HEK293 (cell line): ENCODE measurements around the gene PTPRG.

Experiments used
- CTCF ChIP-seq: fragments of 450-650 bp; formaldehyde crosslinking; IDR thresholded peaks from 2 replicates; pipeline ENCODE4 v1.5.1; 2016; ENCODE audit warnings: missing biosample characterization, missing genetic modification characterization
- KLF1 ChIP-seq: fragments of 450-650 bp; formaldehyde crosslinking; IDR thresholded peaks from 2 replicates; pipeline ENCODE4 v1.5.1; 2016; ENCODE audit warnings: missing biosample characterization, missing genetic modification characterization
- TRIM28 ChIP-seq: IDR thresholded peaks from 2 replicates; pipeline ENCODE4 v1.6.1; 2011; ENCODE audit warnings: low read length, control low read depth, borderline replicate concordance
- ZBTB7A ChIP-seq: fragments of 450-650 bp; formaldehyde crosslinking; IDR thresholded peaks from 2 replicates; pipeline ENCODE4 v1.5.1; 2016; ENCODE audit warnings: low read depth, missing biosample characterization, missing genetic modification characterization
- ZNF707 ChIP-seq: fragments of 450-650 bp; formaldehyde crosslinking; IDR thresholded peaks from 2 replicates; pipeline ENCODE4 v1.5.1; 2016; ENCODE audit warnings: missing biosample characterization, missing genetic modification characterization
- ZNF792 ChIP-seq: fragments of 450-650 bp; formaldehyde crosslinking; IDR thresholded peaks from 2 replicates; pipeline ENCODE4 v1.5.1; 2016; ENCODE audit warnings: missing biosample characterization, missing genetic modification characterization
- ZSCAN23 ChIP-seq: fragments of 450-650 bp; formaldehyde crosslinking; IDR thresholded peaks from 2 replicates; pipeline ENCODE4 v1.5.1; 2016; ENCODE audit warnings: missing biosample characterization, missing genetic modification characterization

GRCh38 chr3:62241279-62241678, 679.9 kb downstream of the PTPRG start:
- TF ChIP-seq TRIM28 (no peak), CTCF (tag by site-specific recombination) (no peak), ZNF792 (no peak), ZSCAN23 (tag by site-specific recombination) (no peak), ZBTB7A (tag by site-specific recombination) (no peak), ZNF707 (tag by site-specific recombination) (no peak), KLF1 (tag by site-specific recombination) (no peak)
